HG03565 (cell line): ENCODE measurements around the gene PTPN3.
A peak's percentile ranks its signal among the peaks of the same experiment; 100 is the strongest.

Source experiments
- ATAC-seq: cut with Tn5 transposase; IDR thresholded peaks from one replicate; pipeline ENCODE4 v1.9.1; 2021; ENCODE audit warnings: mild to moderate bottlenecking, moderate library complexity; ENCODE audit not compliant: unreplicated experiment

The PTPN3 gene

GRCh38 chr9:109477258-109478050 lies 20.7 kb downstream of the PTPN3 start:
- ATAC-seq: peak; percentile 83

DNA sequence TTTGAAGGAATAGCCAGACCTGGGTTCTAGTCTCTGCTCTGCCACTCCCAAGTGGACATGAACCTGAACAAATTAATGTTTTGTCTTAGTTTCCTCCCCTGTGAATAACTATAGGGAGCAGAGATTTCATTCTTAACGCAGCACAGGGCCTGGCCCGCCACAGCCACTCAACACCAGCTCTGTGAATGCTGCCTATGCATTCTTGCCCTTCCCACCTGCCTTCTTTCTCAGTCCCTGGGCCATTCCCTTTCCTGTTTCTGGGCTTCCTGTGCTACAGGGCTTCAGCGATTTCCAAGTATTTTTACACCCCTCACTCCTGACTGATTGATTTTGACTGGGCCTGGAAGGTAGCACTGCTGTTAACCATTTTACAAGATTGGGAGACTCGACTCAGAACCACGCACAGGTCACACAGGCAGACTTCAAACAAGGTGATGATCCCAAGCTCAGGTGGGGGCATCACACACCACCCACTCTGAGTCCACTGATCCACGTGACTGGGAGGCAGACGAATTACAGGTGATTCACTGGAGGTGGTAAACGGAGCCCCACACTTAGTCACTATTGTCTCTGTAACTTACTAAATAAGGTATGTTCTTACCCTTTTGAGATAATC lies 21.4 kb downstream of the PTPN3 start:
- ATAC-seq: no peak

- no peak for ATAC-seq
Measured at GRCh38 chr9:109475526-109475925, 22.6 kb downstream of the PTPN3 start.

- no peak for ATAC-seq
Measured at GRCh38 chr9:109474944-109475343, 23.2 kb downstream of the PTPN3 start.

DNA sequence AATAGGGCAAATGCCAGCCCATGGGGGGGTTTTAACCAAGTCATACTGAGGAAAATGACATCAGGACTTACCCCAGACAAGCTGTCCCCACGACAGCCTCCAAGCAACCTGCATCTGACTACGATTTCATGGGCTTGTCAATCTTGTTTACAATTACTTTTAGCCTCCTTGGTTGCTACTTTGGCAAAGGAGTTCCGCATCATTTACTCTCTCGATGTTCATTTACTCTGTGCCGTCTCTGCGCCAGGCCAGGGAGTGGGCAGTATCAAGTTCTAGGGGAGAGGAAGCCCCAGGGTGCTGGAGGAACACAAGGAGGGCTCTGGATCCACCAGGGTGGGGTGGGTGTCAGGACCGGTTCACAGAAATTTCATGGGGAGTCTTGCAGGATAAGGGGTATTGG lies 23.9 kb downstream of the PTPN3 start:
- ATAC-seq: no peak

GRCh38 chr9:109473329-109473728 lies 24.8 kb downstream of the PTPN3 start:
- ATAC-seq: no peak

GRCh38 chr9:109471475-109472393 lies 26.4 kb downstream of the PTPN3 start:
- no peak for ATAC-seq

- peak; percentile 89 for ATAC-seq
Measured at GRCh38 chr9:109469646-109470358, 28.3 kb downstream of the PTPN3 start.

- ATAC-seq: no peak
Measured at GRCh38 chr9:109468927-109469326, 29.2 kb downstream of the PTPN3 start.

DNA sequence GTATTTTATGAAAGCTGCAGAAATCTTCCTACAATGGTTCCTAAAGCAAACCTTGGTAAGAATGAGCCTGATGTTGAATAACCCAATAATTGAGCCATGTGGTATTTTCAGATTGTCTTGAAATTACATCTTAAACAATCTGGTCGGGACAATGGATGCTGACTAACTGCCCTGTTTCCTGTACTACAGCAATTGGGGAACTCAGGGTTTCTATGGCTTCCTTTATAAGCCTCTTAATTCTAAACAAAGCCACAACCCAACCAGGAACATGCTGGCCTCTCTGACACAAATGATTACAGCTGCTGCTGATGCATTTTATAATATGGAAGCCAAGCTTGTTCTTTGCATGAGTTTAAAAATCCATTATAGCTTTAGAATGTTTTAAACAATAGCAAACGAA lies 30.2 kb downstream of the PTPN3 start:
- no peak for ATAC-seq

DNA sequence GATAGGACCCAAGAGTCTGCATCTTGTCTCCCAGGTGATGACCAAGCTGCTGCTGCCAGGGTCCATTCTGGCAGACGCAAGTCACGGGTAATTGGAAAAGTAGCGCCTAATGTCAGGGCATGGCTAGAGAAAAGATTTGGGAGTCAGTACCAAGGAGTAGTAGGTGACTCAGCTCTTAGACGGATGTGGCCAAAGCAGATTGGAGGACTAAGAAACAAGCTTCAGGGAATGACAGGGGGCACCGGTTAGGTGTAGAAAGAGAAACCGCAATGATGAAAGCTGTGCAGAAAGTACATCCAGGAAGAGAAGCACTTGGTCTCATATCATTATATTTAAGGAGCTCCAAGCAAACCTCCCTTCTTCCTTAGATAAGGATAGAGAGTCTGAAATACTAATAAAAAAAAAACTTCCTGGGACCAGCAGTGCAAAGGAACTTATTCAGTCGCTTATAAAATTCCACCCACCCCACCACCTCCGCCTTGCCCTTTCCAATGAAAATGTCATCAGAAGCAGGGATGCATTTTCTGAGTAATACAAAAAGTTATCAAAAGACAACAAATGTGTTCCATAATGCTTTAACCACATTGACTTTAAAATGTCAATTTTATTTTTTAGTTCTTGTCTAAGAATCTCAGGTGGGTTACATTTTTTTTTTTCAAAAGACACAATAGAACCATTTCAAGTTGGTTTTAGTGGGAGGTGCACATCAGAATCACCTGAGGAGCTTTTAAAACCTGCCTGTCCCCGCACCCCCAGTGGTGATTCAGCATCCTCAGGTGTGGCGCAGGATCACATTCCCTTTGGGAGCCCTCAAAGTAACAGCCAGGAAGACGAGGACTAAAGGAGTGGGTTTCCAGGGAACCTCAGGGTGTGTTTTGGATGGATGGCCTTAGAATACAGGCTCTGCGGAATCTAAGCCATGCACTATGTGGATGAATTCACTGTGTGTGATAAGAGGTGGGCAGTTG lies 31.2 kb downstream of the PTPN3 start:
- ATAC-seq: no peak

DNA sequence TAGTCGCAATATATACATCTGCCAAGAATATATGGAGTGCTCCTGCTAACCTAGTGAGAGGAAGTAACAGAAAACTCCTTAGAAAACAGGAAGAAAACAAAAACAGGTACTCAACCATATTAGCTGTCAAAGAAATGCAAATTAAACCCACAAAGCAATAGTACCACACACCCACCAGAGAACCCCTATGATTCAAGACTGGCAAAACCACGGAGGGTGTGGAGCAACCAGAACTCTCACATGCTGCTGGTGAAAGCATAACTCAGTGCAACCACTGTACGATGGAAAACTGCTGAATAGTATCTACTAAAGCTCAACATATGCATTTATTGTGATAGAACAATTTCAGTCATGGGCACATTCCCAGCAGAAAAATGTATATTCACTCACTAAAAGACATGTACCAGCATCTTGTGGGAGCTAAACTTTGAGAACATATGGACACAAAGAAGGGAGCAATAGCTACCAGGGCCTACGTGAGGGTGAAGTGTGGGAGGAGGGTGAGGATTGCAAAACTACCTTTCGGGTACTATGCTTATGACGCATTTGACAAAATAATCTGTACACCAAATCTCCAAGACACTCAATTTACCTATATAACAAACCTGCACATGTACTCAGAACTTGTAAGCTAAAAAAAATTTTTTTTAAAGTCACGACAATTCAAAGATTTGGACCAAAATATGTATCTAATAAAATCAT lies 34.0 kb downstream of the PTPN3 start:
- ATAC-seq: peak; percentile 73

GRCh38 chr9:109460576-109460975 lies 37.5 kb downstream of the PTPN3 start:
- no peak for ATAC-seq

- no peak for ATAC-seq
Measured at GRCh38 chr9:109459423-109459822, 38.7 kb downstream of the PTPN3 start.

GRCh38 chr9:109458453-109459211 lies 39.5 kb downstream of the PTPN3 start:
- no peak for ATAC-seq

DNA sequence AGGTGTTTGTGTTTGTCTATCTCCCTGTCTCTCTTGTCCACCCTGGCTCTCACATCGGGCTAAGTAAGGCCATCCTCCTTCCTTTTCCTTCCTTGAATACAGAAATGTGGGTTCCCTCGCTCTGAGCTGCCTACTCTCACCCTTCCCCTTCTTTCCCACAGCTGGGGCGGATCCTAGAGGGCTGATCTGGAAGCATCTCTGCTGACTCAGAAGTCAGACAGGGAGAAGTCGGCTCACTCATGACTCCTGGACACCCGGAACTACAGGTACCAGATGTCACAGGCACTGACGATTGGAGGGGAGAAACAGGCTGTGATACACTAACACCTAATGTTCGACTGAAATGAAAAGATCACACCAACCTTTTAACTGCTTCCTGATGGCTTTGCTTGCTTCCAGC lies 41.3 kb downstream of the PTPN3 start:
- ATAC-seq: no peak

DNA sequence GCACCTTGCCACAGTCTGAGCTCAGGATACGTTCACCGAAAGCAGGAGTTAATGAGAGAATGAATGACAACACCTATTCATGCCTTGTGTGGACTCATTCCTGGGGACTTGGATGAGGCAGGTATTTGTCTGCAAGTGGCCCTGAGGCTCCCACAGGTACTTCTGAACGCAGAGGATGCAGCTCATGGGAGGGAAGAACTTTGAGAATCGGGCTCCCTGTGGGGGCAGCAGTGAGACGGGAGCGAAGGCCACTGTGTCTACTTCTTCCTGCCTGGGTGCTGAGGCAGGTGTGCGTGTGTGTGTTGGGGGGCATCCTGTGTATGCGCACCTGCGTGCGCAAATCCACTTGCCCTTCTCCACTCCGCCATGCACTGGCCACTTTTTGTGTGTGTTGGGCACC lies 42.2 kb downstream of the PTPN3 start:
- no peak for ATAC-seq

GRCh38 chr9:109455391-109455790 lies 42.7 kb downstream of the PTPN3 start:
- ATAC-seq: no peak
